ENCODE data around the gene RPUSD3.
"Not testable (repeated sequence)": the region's sequence is repeated elsewhere in the genome, so short reads cannot be mapped to it uniquely, and the experiment has no call there.

RPUSD3 gene, protein sequence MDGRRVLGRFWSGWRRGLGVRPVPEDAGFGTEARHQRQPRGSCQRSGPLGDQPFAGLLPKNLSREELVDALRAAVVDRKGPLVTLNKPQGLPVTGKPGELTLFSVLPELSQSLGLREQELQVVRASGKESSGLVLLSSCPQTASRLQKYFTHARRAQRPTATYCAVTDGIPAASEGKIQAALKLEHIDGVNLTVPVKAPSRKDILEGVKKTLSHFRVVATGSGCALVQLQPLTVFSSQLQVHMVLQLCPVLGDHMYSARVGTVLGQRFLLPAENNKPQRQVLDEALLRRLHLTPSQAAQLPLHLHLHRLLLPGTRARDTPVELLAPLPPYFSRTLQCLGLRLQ

DNA sequence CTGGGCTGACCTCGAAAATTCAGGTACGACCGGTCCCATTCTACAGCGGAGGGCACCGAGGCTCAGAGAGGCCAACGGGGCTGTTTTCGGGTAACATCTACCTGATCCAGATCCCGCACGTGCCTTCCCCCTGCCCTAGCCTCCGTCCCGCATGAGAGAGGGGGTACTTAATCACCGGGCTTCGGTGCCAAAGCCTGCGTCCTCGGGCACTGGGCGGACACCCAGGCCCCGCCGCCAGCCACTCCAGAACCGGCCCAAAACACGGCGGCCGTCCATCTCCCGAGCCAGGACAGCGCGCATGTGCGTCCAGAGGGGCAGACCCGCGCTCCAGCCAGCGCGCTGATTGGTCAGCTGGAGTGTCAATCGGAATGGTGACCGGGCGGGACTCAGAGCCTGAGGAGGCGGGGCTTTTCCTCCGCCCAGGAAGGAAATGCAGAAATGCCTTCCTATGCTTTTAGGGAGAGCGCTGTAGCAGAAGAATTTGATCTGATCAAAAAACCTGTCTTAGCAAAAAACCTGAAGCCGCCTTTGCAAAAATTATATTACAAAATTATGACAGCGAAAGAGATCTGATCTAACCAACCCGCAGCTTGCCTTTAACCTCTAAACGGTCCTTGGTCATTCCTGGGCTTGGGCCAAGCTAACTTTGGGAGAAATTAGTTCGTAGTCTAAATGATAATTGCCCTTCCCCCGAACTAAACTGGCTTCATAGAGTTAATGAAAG, at the start of gene RPUSD3:
Gene RPUSD3 (minus strand): TSS at position 294 of the 724 bp plus-strand sequence. CDS start 18 bp downstream, at position 276.
- peak; percentile 93 for DNase-seq (ENCODE audit: low read depth)

DNA sequence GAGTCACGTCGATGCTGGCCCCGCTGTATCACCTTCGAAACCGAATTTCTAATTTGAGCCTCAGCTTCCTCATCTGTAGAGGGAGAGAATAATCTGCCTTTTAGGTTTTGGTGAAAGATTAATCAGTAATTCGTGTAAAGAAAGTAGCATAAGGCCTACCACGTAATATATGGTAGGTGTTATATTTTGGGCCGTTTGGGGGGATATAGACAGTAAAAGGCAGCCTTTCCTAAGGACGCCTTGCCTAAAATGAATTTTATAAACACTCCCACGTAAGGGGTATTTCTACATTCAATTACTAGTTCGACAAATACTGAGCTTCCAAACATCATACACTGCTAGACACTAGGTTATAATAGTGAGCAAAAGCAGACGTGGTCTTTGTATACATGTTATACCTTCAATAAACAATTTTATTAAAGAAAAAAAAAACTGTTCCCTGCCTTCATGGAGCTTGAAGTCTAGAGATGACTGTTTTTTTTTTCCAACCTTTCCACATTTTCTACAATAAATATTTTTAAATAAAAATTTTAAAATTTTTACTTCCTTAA, 47.3 kb upstream of the RPUSD3 start:
- DNase-seq (ENCODE audit: low read depth) = no peak

DNA sequence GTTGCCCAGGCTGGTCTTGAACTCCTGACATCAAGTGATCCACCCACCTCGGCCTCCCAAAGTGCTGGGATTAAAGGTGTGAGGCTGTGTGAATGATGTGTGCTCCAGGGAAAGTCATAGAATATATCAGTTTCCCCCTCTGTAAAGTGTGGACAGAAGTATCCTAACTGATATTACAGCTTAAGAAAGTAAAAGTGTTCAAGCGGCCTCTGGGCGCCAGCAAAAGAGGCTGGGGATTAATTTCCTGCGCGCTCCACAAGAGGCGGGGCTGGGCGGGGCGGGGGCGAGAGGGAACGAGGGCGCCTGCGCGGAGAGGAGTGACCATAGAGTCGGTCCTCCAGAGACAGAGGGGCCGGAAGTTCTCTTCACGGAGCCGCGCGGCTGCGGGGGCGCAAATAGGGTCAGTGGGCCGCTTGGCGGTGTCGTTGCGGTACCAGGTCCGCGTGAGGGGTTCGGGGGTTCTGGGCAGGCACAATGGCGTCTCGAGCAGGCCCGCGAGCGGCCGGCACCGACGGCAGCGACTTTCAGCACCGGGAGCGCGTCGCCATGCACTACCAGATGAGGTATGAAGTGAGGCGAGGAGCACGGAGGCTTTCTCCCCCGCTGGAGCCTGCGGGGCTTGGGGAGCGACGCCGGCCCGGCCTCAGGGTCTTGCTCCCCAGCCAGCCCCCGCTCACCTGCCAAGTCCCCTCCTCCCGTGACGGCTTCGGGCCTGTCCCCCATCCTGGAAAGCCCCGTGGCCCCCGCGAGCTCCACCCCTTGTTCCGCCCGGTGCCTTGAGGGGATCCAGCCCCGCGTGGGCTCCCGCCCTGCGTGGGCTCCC, 46.7 kb upstream of the RPUSD3 start, which contains the start of gene JAGN1:
Gene JAGN1 (plus strand): TSS at position 362 of the 823 bp plus-strand sequence. CDS start 113 bp downstream, at position 475.
- DNase-seq (ENCODE audit: low read depth) = peak; percentile 80

- DNase-seq (ENCODE audit: low read depth) = no peak
Measured at GRCh38 chr3:9889405-9889804, 45.6 kb upstream of the RPUSD3 start.

DNA sequence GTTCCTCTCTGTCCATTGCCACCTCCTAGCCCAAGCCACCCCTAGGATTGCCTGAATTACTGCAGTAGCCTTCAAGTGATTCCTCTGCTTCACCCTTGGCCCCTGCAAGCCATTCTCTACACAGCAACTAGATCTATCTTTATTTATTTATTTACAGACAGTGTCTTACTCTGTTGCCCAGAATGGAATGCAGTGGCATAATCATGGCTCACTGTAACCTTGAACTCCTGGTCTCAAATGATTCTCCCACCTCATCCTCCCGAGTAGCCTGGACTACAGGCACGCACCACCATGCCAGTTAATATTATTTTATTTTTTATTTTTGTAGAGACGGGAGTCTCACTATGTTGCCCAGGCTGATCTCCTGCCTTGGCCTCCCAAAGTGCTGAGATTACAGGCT, 44.7 kb upstream of the RPUSD3 start:
- no peak for DNase-seq (ENCODE audit: low read depth)

DNA sequence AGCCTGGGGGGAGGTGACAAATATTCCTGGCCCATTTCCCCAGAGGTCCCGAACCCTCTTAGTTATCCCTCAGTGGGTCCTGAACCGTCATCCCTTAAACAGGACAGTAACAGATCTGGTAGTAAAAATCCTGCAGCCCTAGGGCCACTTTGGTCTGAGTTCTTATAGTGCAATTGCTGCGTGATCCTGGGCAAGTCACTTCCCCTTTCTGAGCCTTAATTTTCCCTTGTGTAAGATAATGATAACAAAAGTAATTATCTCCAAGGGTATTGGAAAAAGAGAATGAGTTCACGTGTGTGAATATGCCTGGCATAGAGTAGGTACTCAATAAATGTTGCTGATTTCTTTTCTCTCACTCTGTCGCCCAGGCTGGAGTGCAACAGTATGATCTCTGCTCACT, 43.7 kb upstream of the RPUSD3 start:
- DNase-seq (ENCODE audit: low read depth) = no peak

DNA sequence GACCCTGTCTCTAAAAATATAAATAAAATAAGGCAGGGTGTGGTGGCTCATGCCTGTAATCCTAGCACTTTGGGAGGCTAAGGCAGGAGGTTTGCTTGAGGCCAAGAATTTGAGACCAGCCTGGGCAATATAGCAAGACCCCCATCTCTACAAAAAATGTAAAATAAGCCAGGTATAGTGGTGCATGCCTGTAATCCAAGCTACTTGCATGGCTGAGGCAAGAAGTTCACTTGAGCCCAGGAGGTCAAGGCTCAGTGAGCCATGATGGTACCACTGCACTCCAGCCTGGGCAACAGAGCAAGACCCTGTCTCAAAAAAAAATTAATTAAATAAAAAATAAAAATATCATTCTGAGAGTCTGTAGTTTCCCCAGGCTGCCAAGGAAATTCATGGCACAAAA, 42.5 kb upstream of the RPUSD3 start:
- no peak for DNase-seq (ENCODE audit: low read depth)

- peak; percentile 65 for DNase-seq (ENCODE audit: low read depth)
Measured at GRCh38 chr3:9884555-9885165, 40.9 kb upstream of the RPUSD3 start.

- DNase-seq (ENCODE audit: low read depth) = no peak
Measured at GRCh38 chr3:9883706-9884554, 40.1 kb upstream of the RPUSD3 start.

- DNase-seq (ENCODE audit: low read depth) = no peak
Measured at GRCh38 chr3:9881441-9881840, 37.6 kb upstream of the RPUSD3 start.

DNA sequence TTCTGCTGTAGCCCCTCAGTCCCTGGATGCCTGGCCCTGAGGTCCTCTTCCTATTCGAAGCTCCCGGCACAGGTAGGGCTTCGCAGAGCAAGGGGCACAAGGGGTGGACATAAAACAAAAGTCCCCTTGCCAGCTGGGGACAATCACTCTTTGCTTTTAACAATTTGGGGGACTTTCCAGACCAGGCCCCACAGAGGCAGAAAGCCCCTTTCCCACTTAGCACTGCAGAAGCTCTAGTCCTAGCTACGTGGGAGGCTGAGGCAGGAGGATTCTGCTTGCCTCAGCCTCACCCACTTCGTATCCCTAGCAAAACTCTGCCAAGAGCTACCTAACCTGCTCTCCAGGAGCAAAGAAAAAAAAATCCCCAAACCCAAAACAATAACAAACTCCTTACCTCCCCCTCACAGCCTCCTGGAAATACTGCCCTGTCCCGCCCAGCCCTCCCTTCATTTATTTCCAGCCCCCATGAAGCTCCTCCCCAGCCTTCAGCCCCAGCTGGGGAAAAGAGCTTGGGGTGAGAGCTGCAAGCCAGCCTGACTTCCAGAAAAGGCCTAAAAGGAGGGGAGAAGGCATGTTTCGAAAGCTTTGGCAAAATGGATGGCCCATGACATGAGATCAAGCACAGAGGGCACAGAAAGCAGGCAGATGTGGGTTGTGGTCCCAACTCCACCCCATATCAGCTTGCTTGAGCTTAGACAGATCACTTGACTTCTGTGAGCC, 36.2 kb upstream of the RPUSD3 start, which contains the start of gene CIDEC:
Gene CIDEC (minus strand): TSS at position 424 of the 720 bp plus-strand sequence. CDS start 1,767 bp downstream, outside the sequence.
- no peak for DNase-seq (ENCODE audit: low read depth)

DNA sequence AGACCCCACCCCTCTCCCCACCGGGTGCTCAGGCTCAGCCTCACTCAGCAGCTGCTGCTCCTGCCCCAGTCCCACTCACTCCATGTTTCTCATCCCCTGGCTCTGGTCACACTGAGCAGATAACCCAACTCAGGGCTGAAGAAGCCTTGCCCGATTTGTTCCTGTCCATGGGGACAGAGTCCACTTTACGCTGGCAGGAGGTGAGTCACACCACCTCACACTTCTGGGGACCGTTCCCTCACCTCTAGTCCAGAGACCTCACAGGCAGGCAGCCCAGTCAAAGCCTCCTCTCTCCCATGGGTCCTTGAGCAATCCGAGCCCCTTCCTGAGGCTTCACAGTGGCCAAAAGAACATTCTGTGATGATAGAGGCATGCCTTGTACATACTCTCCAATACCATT, 34.9 kb upstream of the RPUSD3 start:
- DNase-seq (ENCODE audit: low read depth) = no peak

GRCh38 chr3:9876991-9877390, 33.2 kb upstream of the RPUSD3 start:
- no peak for DNase-seq (ENCODE audit: low read depth)

DNA sequence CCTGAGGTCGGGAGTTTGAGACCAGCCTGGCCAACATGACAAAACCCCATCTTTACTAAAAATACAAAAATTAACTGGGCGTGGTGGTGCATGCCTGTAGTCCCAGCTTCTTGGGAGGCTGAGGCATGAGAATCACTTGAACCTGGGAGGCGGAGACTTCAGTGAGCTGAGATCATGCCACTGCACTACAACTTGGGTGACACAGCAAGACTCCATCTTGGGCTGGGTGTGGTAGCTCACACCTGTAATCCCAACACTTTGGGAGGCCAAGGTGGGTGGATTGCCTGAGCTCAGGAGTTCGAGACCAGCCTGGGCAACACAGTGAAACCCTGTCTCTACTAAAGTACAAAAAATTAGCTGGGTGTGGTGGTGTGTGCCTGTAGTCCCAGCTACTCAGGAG, 32.4 kb upstream of the RPUSD3 start:
- not testable (repeated sequence) for DNase-seq (ENCODE audit: low read depth)

GRCh38 chr3:9875448-9875847, 31.6 kb upstream of the RPUSD3 start:
- no peak for DNase-seq (ENCODE audit: low read depth)

DNA sequence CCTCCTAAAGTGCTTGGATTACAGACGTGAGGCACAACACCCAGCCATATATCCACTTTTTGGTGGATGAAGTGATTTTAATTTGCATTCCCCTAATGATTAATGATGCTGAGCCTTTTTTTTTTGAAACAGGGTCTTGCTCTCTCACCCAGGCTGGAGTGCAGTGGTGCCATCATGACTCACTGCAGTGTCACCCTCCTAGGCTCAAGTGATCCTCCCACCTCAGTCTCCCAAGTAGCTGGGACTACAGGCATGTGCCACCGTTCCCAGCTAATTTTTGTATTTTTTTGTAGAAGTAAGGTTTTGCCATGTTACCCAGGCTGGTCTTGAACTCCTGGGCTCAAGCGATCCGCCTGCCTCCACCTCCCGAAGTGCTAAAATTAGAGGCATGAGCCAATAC, 28.3 kb upstream of the RPUSD3 start:
- DNase-seq (ENCODE audit: low read depth) = not testable (repeated sequence)

DNA sequence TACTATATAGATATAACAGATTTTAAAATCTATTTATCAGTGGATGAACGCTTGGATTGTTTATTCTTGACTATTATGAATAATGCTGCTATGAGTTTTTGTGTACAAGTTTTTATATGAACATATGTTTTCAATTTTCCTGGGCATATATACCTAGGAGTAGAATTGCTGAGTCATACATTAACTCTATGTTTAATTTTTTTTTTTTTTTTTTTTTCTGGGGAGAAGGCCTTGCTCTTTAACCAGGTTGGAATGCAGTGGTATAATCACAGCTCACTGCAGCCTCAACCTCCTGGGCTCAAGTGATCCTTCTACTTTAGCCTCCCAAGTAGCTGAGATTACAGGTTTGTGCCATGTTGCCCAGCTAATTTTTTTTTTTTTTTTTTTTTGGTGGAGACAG, 27.2 kb upstream of the RPUSD3 start:
- no peak for DNase-seq (ENCODE audit: low read depth)

DNA sequence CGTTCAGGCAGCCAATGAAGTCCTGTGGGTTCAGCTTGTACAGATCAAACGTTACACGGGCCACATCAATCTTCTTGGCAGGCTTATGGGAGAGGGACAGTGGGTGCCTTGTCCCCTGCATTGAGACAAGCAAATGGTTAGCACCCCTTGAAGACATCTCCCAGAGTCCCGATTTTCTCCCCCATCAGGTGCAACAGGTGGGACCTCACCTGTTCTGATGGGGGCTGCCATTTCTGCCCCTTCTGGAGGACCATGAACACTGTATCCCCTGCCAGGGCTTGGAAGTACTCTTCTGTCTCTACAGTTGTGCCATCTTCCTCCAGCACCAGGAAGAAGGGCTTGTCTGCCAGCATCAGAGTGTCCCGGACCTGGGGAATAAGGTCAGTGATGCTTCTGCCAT, 26.1 kb upstream of the RPUSD3 start:
- no peak for DNase-seq (ENCODE audit: low read depth)

DNA sequence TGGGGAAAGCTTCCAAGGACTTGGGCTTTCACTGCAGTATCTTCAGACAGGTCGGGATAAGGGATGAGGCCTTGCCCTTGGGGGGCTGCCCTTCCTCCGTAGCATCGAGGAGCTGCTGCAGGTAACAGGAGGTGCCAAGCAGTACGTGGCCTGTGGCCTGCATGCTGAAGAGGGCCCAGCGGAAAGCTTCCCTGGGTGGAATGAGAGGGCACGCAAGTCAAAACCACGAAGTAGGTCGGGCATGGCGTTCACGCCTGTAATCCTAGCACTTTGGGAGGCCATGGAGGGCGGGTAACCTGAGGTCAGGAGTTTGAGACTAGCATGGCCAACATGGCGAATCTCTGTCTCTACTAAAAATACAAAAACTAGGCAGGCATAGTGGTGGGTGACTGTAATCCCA, 23.3 kb upstream of the RPUSD3 start:
- no peak for DNase-seq (ENCODE audit: low read depth)

DNA sequence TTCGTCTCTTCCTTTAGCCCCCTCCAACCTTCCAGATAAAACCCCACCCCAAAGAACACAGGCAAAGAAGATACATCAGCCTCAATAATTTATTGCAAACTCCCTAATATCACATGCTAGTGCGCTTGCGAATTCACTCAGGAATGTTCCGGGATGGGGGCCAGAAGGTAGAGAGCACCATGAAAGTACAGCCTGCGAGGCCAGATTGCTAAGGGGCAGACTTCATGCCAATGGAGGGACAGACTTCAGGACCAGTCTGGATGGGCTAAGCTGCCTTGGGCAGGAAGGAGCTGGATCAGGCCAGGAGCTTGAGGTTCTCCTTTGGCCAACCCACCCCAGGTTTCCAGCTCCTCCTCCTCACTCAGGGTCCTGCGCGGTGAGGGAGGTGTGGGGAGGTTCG, 22.8 kb upstream of the RPUSD3 start:
- DNase-seq (ENCODE audit: low read depth) = no peak
